ENCODE data around the gene HASPIN. TPM values are rescaled to one million over a fixed set of nuclear protein-coding genes. Genes with fewer than 3 reads are reported as not detected.

HASPIN gene
- total RNA-seq, 4 donors from 2014 or later = 0.21 TPM; not detected in 3

GRCh38 chr17:3759597-3760216 lies 36.0 kb downstream of the HASPIN start:
- TF ChIP-seq POLR2A (IDR thresholded peaks at IDR 0.05) (no peak), EP300 (IDR thresholded peaks at IDR 0.05) (no peak)
- TF ChIP-seq, protein P1, sequence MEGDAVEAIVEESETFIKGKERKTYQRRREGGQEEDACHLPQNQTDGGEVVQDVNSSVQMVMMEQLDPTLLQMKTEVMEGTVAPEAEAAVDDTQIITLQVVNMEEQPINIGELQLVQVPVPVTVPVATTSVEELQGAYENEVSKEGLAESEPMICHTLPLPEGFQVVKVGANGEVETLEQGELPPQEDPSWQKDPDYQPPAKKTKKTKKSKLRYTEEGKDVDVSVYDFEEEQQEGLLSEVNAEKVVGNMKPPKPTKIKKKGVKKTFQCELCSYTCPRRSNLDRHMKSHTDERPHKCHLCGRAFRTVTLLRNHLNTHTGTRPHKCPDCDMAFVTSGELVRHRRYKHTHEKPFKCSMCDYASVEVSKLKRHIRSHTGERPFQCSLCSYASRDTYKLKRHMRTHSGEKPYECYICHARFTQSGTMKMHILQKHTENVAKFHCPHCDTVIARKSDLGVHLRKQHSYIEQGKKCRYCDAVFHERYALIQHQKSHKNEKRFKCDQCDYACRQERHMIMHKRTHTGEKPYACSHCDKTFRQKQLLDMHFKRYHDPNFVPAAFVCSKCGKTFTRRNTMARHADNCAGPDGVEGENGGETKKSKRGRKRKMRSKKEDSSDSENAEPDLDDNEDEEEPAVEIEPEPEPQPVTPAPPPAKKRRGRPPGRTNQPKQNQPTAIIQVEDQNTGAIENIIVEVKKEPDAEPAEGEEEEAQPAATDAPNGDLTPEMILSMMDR (IDR thresholded peaks at IDR 0.05) = no peak
- H3K36me3 ChIP-seq = no peaks in the 10 kb centered on the region
- H3K4me1 ChIP-seq = peaks cover 0 to 5% (median 0%) of the 10 kb centered on the region in 4 donors
- peaks cover 0 to 13% (median 0%) of the 10 kb centered on the region in 4 donors for H3K9me3 ChIP-seq
- H3K27ac ChIP-seq = no peak overlapping the region
- 79 to 90% methylated on average over 6 of the region's 6 CpGs for WGBS, 2 donors
- H3K4me3 ChIP-seq = no peak overlapping the region
- DNase-seq (ENCODE audit: low spot score in 2 of 2) = no peak
- peaks cover 0 to 16% of the 10 kb centered on the region in 2 donors for H3K27me3 ChIP-seq

DNA sequence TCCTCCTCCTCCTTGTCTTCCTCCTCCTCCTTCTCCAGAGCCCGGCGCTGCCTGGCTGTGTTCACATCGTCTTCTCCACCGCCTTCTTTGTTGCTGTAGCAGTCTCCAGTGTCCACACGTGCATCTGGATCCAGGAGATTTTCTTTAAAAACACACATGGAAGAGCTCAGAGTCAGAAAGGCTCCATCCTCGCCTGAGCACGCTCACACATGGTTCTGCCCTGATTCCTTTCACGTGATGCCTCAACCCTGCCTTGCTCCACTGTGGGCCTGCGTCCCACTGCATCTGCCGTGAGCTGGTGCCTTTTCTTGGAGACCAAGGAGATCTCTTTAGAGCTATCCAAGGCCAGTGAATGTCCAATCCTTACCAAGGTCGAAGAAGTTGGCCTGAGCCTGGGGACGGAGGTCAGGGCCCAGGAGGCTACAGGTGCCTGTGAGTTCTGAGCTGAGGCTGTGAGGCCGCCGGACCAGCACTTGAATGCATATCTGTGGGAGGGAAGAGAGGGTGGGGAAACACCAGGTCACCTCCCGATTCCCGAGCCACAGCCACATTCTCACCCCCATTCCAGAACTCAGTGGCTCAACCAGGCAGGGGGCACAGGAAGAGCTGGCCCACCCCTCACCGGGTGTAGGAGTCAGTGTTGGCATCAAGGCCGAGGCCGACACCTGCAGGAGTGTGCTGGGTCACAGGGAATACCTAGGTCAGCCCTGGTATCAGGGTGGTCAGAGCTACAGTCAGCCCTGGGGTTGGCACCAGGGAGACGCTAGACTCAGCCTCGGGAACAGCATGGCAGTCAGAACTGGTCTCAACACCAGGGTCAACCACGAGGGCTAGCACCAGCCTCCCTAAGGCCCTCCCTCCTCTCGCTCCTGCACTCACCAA lies 37.6 kb downstream of the HASPIN start:
- Histone ChIP-seq H3K36me3 (no peaks in the 10 kb centered on the region), H3K9me3 (peaks cover 0 to 16% (median 0%) of the 10 kb centered on the region in 4 donors), H3K27ac (no peak overlapping the region), H3K4me3 (no peak overlapping the region), H3K4me1 (no peaks in the 10 kb centered on the region), H3K27me3 (peaks cover 0 to 4% of the 10 kb centered on the region in 2 donors)
- TF ChIP-seq POLR2A (IDR thresholded peaks at IDR 0.05) = no peak
- TF ChIP-seq, protein P1 (IDR thresholded peaks at IDR 0.05) = no peak
- TF ChIP-seq EP300 (IDR thresholded peaks at IDR 0.05) = no peak
- DNase-seq (ENCODE audit: low spot score in 2 of 2) = no peak
- 71 to 72% methylated on average over 16 to 23 of the region's 23 CpGs for WGBS, 2 donors

- H3K36me3 ChIP-seq = no peaks in the 10 kb centered on the region
- H3K4me1 ChIP-seq = no peaks in the 10 kb centered on the region
- WGBS, 2 donors = 78 to 88% methylated on average over 11 to 16 of the region's 16 CpGs
Observed at GRCh38 chr17:3761918-3762380, 38.2 kb downstream of the HASPIN start.

GRCh38 chr17:3762922-3763776 lies 39.4 kb downstream of the HASPIN start:
- Histone ChIP-seq H3K4me1 (no peaks in the 10 kb centered on the region), H3K27me3 (peaks cover 0 to 4% of the 10 kb centered on the region in 2 donors), H3K27ac (no peak overlapping the region), H3K4me3 (no peak overlapping the region), H3K36me3 (no peaks in the 10 kb centered on the region), H3K9me3 (peaks cover 0 to 29% (median 0%) of the 10 kb centered on the region in 4 donors)
- TF ChIP-seq EP300 (IDR thresholded peaks at IDR 0.05) (no peak), POLR2A (IDR thresholded peaks at IDR 0.05) (no peak)
- TF ChIP-seq, protein P1 (IDR thresholded peaks at IDR 0.05) = no peak
- DNase-seq (ENCODE audit: low spot score in 2 of 2) = no peak
- 91 to 93% methylated on average over 14 of the region's 14 CpGs for WGBS, 2 donors

More at GRCh38 chr17:3761918-3762380, 38.2 kb downstream of the HASPIN start:
- Histone ChIP-seq H3K27ac (no peak overlapping the region), H3K4me3 (no peak overlapping the region), H3K9me3 (peaks cover 0 to 21% (median 0%) of the 10 kb centered on the region in 4 donors), H3K27me3 (peaks cover 0 to 4% of the 10 kb centered on the region in 2 donors)
- no peak for DNase-seq (ENCODE audit: low spot score in 2 of 2)
- TF ChIP-seq EP300 (IDR thresholded peaks at IDR 0.05) (no peak), POLR2A (IDR thresholded peaks at IDR 0.05) (no peak)
- TF ChIP-seq, protein P1 (IDR thresholded peaks at IDR 0.05) = no peak
